ENCODE results near the gene ROM1. TPM values are rescaled to one million over a fixed set of nuclear protein-coding genes. Genes with fewer than 3 reads are reported as not detected.

ROM1 gene
- total RNA-seq, 1 donor from 2014 or later: 2.4 TPM

DNA sequence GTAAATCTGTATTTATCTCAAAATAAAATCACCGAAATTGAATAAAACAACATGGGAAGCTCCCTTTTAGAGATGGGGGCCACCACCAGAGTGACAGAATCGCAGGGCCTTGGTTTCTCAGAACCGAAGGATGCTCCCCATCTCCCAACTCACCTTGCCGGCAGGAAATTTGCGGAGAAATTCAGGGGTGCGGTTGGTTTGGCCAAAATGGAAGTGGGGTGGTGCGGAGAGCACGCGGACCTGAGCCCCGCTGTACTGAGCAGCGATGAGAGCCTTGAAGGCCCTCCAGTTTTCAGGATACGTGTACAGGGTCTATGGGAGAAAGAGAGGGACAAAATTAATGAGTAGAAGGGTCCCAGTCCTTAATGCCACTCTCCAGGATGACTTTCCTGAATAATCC, 40.6 kb upstream of the ROM1 start:
- H3K36me3 Mint-ChIP-seq (ENCODE audit: low read depth): peaks cover 29% of the 10 kb centered on the region
- H3K4me3 Mint-ChIP-seq (ENCODE audit: unreplicated experiment): peak overlapping the region; percentile 99
- TF ChIP-seq, protein P1, sequence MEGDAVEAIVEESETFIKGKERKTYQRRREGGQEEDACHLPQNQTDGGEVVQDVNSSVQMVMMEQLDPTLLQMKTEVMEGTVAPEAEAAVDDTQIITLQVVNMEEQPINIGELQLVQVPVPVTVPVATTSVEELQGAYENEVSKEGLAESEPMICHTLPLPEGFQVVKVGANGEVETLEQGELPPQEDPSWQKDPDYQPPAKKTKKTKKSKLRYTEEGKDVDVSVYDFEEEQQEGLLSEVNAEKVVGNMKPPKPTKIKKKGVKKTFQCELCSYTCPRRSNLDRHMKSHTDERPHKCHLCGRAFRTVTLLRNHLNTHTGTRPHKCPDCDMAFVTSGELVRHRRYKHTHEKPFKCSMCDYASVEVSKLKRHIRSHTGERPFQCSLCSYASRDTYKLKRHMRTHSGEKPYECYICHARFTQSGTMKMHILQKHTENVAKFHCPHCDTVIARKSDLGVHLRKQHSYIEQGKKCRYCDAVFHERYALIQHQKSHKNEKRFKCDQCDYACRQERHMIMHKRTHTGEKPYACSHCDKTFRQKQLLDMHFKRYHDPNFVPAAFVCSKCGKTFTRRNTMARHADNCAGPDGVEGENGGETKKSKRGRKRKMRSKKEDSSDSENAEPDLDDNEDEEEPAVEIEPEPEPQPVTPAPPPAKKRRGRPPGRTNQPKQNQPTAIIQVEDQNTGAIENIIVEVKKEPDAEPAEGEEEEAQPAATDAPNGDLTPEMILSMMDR (IDR thresholded peaks at IDR 0.05): no peak
- peaks cover 60% of the 10 kb centered on the region for H3K4me1 Mint-ChIP-seq (ENCODE audit: low read depth)
- H3K9me3 Mint-ChIP-seq (ENCODE audit: low read depth): no peaks in the 10 kb centered on the region
- no peaks in the 10 kb centered on the region for H3K27me3 Mint-ChIP-seq (ENCODE audit: low read depth)
- no peak for DNase-seq (ENCODE audit: low spot score)
- H3K27ac Mint-ChIP-seq (ENCODE audit: unreplicated experiment): peak overlapping the region; percentile 98

DNA sequence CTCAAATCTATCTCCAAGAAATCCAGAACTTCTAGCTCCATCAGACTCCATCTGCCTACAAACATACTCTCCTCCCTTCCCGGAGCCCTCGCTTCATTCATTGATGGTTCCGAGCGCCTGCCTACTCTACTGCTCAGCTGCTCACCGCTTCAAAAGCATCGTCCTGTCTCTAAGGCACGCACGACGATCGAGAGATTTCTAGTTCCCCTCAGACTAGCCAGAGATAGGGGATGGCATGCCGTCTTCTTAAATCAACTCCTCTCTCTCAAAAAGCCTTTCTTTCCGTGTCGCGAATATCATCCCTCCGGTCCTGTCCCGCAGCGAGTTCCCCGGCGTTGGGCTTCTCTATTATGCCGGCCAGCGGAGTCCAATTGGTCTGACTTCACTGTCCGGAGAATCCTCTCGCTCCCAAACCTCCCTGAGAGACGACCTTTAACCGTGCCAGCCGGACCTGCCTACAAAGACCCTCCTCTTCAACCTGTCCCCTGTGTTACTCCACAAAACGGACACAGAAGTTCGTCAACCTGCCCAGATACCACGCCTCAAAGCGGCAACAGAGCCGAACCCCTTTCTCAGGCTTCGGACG, 40.0 kb upstream of the ROM1 start:
- Mint-ChIP-seq H3K9me3 (ENCODE audit: low read depth) (no peaks in the 10 kb centered on the region), H3K4me3 (ENCODE audit: unreplicated experiment) (peak overlapping the region; percentile 99), H3K27ac (ENCODE audit: unreplicated experiment) (peak overlapping the region; percentile 98), H3K27me3 (ENCODE audit: low read depth) (no peaks in the 10 kb centered on the region), H3K36me3 (ENCODE audit: low read depth) (peaks cover 27% of the 10 kb centered on the region), H3K4me1 (ENCODE audit: low read depth) (peaks cover 60% of the 10 kb centered on the region)
- no peak for DNase-seq (ENCODE audit: low spot score)
- TF ChIP-seq, protein P1 (IDR thresholded peaks at IDR 0.05): no peak

DNA sequence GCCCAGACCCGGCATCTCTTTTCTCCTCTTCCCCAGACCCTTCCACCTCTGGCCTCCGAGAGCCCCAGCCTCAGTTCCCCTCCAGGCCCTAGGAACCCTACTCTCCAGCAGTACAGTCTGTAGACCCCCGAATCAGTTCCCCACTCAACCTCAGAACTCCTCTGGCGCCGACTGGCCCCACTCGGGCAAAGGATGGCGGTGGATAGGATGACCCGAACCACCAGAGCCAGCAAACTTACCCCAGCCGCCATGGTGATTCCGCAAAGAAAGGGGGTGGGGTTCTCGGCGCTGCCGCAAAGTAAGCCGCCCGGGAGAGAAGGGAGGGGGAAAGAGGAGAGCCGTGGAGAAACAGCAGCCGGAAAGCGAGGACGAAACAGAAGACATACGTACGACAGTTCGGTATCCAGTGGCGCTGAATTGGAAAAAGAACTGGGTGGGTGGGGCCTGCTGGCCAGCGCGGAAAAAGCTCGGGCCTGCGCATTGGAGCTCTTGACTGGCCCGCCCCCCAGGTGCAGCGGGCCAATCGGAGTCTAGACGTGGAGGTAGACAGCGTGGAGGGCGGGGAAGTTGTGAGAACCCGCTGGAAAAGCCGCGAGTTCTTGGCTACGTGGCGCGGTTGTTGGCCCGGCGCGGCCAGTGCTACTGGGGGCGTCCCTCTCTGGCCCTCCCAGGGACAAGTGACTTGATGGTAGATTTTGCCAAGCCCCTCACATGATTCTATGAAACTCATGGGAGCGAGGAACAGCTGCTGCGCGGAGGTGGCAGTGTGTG, 39.3 kb upstream of the ROM1 start, which contains the start of gene EEF1G:
Gene EEF1G, minus strand, starts transcription at position 300 of the 771 bp plus-strand sequence. Its CDS starts 49 bp downstream, at position 251.
- Mint-ChIP-seq H3K4me3 (ENCODE audit: unreplicated experiment) (peak within 1 kb of the TSS; percentile 99), H3K9me3 (ENCODE audit: low read depth) (no peaks in the 10 kb centered on the region), H3K27ac (ENCODE audit: unreplicated experiment) (peak within 1 kb of the TSS; percentile 98), H3K36me3 (ENCODE audit: low read depth) (peaks cover 27% of the 10 kb centered on the region), H3K27me3 (ENCODE audit: low read depth) (no peaks in the 10 kb centered on the region), H3K4me1 (ENCODE audit: low read depth) (peaks cover 60% of the 10 kb centered on the region)
- DNase-seq (ENCODE audit: low spot score): peak; percentile 99
- TF ChIP-seq, protein P1 (IDR thresholded peaks at IDR 0.05): no peak

DNA sequence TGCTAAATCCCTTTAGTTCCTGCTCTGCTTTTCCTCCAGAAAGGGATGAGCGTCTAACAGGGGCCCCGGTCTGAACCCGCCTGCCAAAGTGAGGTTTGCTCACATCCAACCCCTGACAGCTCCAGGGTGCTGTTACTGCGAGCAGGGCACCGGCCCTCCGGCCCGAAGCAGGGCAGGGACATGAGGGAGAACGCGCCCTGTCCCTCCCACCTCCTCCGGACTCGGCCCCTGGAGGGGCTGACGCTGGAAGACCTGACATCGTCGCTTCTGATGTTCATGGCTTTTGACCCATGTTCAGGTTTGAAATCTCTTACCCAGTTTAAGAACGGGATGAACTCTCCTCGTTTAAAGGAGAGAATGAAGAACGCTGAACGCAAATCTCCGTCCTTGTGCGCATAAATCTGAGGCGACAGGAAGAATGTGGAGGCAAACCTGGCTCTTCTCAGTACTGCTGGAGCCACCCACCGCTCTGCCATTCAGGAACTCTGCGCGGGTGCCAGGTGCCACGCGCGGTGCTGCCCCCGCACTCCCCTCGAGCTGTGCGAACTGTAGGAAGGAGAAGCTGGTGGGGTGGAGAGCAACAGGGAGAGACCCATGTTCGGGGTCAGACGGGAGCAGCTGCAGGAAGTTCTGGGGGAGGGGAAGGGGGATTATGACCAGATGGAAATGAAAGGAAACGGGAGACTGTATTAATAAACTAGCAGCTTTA, 38.5 kb upstream of the ROM1 start:
- TF ChIP-seq, protein P1 (IDR thresholded peaks at IDR 0.05): no peak
- Mint-ChIP-seq H3K4me3 (ENCODE audit: unreplicated experiment) (peak overlapping the region; percentile 99), H3K9me3 (ENCODE audit: low read depth) (no peaks in the 10 kb centered on the region), H3K36me3 (ENCODE audit: low read depth) (peaks cover 27% of the 10 kb centered on the region), H3K27me3 (ENCODE audit: low read depth) (no peaks in the 10 kb centered on the region), H3K4me1 (ENCODE audit: low read depth) (peaks cover 58% of the 10 kb centered on the region), H3K27ac (ENCODE audit: unreplicated experiment) (peak overlapping the region; percentile 98)
- peak; percentile 38 for DNase-seq (ENCODE audit: low spot score)

DNA sequence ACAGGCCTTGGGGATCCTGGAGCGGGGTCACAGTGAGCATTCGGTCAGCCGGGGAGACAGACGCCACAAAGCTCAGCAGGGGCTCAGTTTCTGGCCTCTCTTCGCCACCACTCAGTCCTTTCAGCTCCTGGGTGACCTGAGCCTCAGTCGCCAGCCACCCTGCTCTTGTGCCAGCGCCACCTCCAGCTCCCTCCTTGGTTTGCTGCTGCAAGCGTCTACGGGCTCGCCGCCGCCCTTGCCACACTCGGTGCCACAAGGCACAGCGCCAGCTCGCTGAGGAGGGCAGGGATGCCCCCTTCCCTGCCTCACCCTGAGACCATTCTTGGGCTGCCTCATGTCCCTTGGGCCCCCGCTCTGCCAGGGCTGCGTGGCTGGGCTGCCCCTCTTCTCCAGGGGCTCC, 37.9 kb upstream of the ROM1 start:
- Mint-ChIP-seq H3K4me1 (ENCODE audit: low read depth) (peaks cover 52% of the 10 kb centered on the region), H3K27me3 (ENCODE audit: low read depth) (no peaks in the 10 kb centered on the region), H3K4me3 (ENCODE audit: unreplicated experiment) (peak overlapping the region; percentile 99), H3K36me3 (ENCODE audit: low read depth) (peaks cover 24% of the 10 kb centered on the region), H3K9me3 (ENCODE audit: low read depth) (no peaks in the 10 kb centered on the region), H3K27ac (ENCODE audit: unreplicated experiment) (peak overlapping the region; percentile 98)
- peak; percentile 92 for DNase-seq (ENCODE audit: low spot score)
- TF ChIP-seq, protein P1 (IDR thresholded peaks at IDR 0.05): no peak
